ENCODE measurements around the gene A2M. TPM values are rescaled to one million over a fixed set of nuclear protein-coding genes. Genes with fewer than 3 reads are reported as not detected.

A2M gene
- total and polyA plus RNA-seq, 2 donors (not counting 1 experiment from before 2014, with no cell fraction given), result 0.04 TPM; not detected in 1

DNA sequence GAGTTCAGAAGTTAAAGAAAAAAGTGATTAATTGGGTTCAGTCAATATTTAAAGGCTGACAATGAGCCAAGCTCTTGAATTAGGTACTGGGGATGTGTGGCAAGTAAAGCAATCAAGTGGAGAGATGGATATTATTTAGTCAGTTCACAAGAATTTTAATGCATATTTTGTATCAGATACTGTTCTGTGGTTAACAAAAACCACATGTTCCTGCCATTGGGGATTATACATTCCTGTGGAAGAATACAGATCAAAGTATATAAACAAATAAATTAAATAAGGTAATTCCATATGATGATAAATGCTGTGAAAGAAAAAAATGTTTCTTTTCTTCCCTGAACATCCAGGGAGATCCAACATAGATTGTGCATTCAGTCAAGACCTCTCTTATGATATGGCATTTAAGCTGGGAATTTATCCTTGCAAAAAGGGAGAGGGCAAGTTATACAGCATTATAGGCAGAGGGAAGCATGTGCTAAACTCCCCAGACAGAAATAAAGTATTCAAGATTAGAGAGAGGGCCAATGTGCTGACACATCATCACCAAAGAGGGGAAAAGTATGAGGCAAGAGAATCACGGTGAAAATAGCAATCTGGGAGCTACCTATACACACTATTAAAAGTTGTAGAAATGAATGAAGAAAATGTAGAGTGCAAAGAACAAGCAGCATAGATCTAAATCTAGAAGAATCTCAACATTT is 17.6 kb upstream of the A2M start:
- Histone ChIP-seq H3K4me2 (replicated peaks; ENCODE audit: low read depth, low read length, poor library complexity, severe bottlenecking) (no peak overlapping the region), H3K9me3 (ENCODE audit: control extremely low read depth in 1 of 3, control insufficient read depth in 2 of 3, insufficient read depth in 1 of 3, low read length in 2 of 3) (no peaks in the 10 kb centered on the region), H3K79me2 (ENCODE audit: control insufficient read depth, insufficient read depth, low read length) (no peaks in the 10 kb centered on the region), H3K36me3 (replicated peaks in 1 of 2; ENCODE audit: control extremely low read depth in 1 of 2, control insufficient read depth in 1 of 2, extremely low read depth in 1 of 2, insufficient read depth in 2 of 2, low read length in 1 of 2) (no peaks in the 10 kb centered on the region), H3K4me1 (ENCODE audit: control insufficient read depth in 2 of 2, insufficient read depth in 2 of 2, low read length in 2 of 2) (no peaks in the 10 kb centered on the region), H4K20me1 (ENCODE audit: control insufficient read depth, insufficient read depth, low read length, poor library complexity, severe bottlenecking) (no peaks in the 10 kb centered on the region), H3K9ac (ENCODE audit: low read length) (no peak overlapping the region), H3K27ac (ENCODE audit: low read length in 2 of 2) (no peak overlapping the region), H2AFZ (ENCODE audit: insufficient read depth, low read depth, low read length, poor library complexity, severe bottlenecking) (no peak overlapping the region), H3K4me3 (ENCODE audit: control extremely low read depth in 1 of 5, extremely low read depth in 1 of 5, insufficient read depth in 1 of 5, low read depth in 2 of 5, low read length in 4 of 5) (no peak overlapping the region), H3K27me3 (replicated peaks in 1 of 4; ENCODE audit: control extremely low read depth in 1 of 4, control insufficient read depth in 3 of 4, insufficient read depth in 4 of 4, low read length in 3 of 4) (no peaks in the 10 kb centered on the region)
- intact Hi-C loops (cut with micrococcal nuclease), result no loop called here
- ChIA-PET CTCF (no interaction called here), POLR2A (no interaction called here)
- no CpG with 5 or more reads among the region's 1 CpG for WGBS (ENCODE audit: insufficient coverage)
- H3K9me3 Mint-ChIP-seq (ENCODE audit: insufficient read depth), result peaks cover 8% of the 10 kb centered on the region
- no peak for ATAC-seq (ENCODE audit: low read depth)
- DNase-seq, result no peak
- no peak overlapping the region for H3K4me3 Mint-ChIP-seq
- no peaks in the 10 kb centered on the region for H3K4me1 Mint-ChIP-seq
- TF ChIP-seq EZH2 (IDR thresholded peaks at IDR 0.05; ENCODE audit: borderline replicate concordance, insufficient read depth, low read depth, low read length, poor library complexity, severe bottlenecking), result no peak
- TF ChIP-seq, protein P1, sequence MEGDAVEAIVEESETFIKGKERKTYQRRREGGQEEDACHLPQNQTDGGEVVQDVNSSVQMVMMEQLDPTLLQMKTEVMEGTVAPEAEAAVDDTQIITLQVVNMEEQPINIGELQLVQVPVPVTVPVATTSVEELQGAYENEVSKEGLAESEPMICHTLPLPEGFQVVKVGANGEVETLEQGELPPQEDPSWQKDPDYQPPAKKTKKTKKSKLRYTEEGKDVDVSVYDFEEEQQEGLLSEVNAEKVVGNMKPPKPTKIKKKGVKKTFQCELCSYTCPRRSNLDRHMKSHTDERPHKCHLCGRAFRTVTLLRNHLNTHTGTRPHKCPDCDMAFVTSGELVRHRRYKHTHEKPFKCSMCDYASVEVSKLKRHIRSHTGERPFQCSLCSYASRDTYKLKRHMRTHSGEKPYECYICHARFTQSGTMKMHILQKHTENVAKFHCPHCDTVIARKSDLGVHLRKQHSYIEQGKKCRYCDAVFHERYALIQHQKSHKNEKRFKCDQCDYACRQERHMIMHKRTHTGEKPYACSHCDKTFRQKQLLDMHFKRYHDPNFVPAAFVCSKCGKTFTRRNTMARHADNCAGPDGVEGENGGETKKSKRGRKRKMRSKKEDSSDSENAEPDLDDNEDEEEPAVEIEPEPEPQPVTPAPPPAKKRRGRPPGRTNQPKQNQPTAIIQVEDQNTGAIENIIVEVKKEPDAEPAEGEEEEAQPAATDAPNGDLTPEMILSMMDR (IDR thresholded peaks at IDR 0.05), result no peak
- H3K27me3 Mint-ChIP-seq, result peaks cover 9% of the 10 kb centered on the region
- H3K27ac Mint-ChIP-seq, result no peak overlapping the region

DNA sequence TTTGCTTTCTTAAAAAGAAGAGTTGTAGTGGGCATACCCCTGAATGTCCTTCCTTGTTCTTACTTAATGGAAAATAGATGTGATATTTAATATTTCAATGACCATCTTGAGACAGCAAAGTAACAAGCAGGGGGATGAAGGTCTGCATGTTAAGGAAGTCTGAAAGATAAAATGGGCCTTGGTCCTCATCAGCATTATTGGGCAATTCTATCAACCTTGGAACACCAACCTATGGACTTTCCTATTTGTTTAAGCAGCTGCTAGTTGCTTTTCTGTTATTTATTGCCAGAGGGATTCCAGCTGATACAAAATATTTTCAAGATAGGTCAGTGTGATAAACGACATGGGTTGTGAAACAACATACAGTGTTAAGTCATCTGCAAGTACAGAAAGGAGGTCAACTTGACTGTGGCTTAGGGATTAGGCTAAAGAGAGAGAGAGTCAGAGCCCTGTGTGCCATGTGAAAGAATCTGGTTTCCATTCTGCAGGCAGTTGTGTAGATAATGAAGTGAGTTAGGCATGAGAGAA is 16.4 kb upstream of the A2M start:
- H3K27me3 Mint-ChIP-seq, result peaks cover 9% of the 10 kb centered on the region
- no peak overlapping the region for H3K4me3 Mint-ChIP-seq
- no peaks in the 10 kb centered on the region for H3K27me3 ChIP-seq (replicated peaks in 1 of 4; ENCODE audit: control extremely low read depth in 1 of 4, control insufficient read depth in 3 of 4, insufficient read depth in 4 of 4, low read length in 3 of 4)

More for the DNA sequence above, 16.4 kb upstream of the A2M start:
- H3K4me2 ChIP-seq (replicated peaks; ENCODE audit: low read depth, low read length, poor library complexity, severe bottlenecking), result no peak overlapping the region
- H3K4me3 ChIP-seq (ENCODE audit: control extremely low read depth in 1 of 5, extremely low read depth in 1 of 5, insufficient read depth in 1 of 5, low read depth in 2 of 5, low read length in 4 of 5), result no peak overlapping the region
- CTCF ChIA-PET, result no interaction called here
- ATAC-seq (ENCODE audit: low read depth) (no peak), DNase-seq (no peak)
- no peak overlapping the region for H2AFZ ChIP-seq (ENCODE audit: insufficient read depth, low read depth, low read length, poor library complexity, severe bottlenecking)
- TF ChIP-seq, protein P1 (IDR thresholded peaks at IDR 0.05), result no peak
- no peak for TF ChIP-seq EZH2 (IDR thresholded peaks at IDR 0.05; ENCODE audit: borderline replicate concordance, insufficient read depth, low read depth, low read length, poor library complexity, severe bottlenecking)
- H4K20me1 ChIP-seq (ENCODE audit: control insufficient read depth, insufficient read depth, low read length, poor library complexity, severe bottlenecking), result no peaks in the 10 kb centered on the region
- Mint-ChIP-seq H3K4me1 (no peaks in the 10 kb centered on the region), H3K9me3 (ENCODE audit: insufficient read depth) (peaks cover 8% of the 10 kb centered on the region), H3K27ac (no peak overlapping the region)
- H3K9me3 ChIP-seq (ENCODE audit: control extremely low read depth in 1 of 3, control insufficient read depth in 2 of 3, insufficient read depth in 1 of 3, low read length in 2 of 3), result no peaks in the 10 kb centered on the region
- no peaks in the 10 kb centered on the region for H3K36me3 ChIP-seq (replicated peaks in 1 of 2; ENCODE audit: control extremely low read depth in 1 of 2, control insufficient read depth in 1 of 2, extremely low read depth in 1 of 2, insufficient read depth in 2 of 2, low read length in 1 of 2)
- no peaks in the 10 kb centered on the region for H3K4me1 ChIP-seq (ENCODE audit: control insufficient read depth in 2 of 2, insufficient read depth in 2 of 2, low read length in 2 of 2)
- H3K79me2 ChIP-seq (ENCODE audit: control insufficient read depth, insufficient read depth, low read length), result no peaks in the 10 kb centered on the region
- intact Hi-C loops (cut with micrococcal nuclease), result no loop called here
- H3K27ac ChIP-seq (ENCODE audit: low read length in 2 of 2), result no peak overlapping the region
- POLR2A ChIA-PET, result no interaction called here
- no peak overlapping the region for H3K9ac ChIP-seq (ENCODE audit: low read length)
- 71% methylated on average over 1 of the region's 1 CpG for WGBS (ENCODE audit: insufficient coverage)
